Immature natural killer cell (primary cell): ENCODE measurements around the gene SLC22A23. TPM values are rescaled to one million over a fixed set of nuclear protein-coding genes. Genes with fewer than 3 reads are reported as not detected.

Experiments
- DNase-seq, 3 donors: peaks; one replicate each; pipeline ENCODE4 v3.0.0; 2022; ENCODE audit warnings: mixed read lengths in 1 of 3
- H3K27ac Mint-ChIP-seq, 6 donors: one replicate each; pipeline ENCODE4 v1.8.0; 2020; ENCODE audit warnings: mixed read lengths in 6 of 6, mild to moderate bottlenecking in 5 of 6, inconsistent platforms in 4 of 6, moderate library complexity in 3 of 6
- H3K27me3 Mint-ChIP-seq, 3 donors: one replicate each; pipeline ENCODE4 v1.8.0; 2020 to 2021; ENCODE audit warnings: low read depth in 3 of 3, mild to moderate bottlenecking in 3 of 3, mixed read lengths in 3 of 3, moderate library complexity in 3 of 3, inconsistent platforms in 1 of 3
- H3K36me3 Mint-ChIP-seq, 3 donors: one replicate each; pipeline ENCODE4 v1.8.0; 2020; ENCODE audit warnings: mixed read lengths in 3 of 3, inconsistent platforms in 2 of 3, mild to moderate bottlenecking in 2 of 3
- H3K4me1 Mint-ChIP-seq, 2 donors: one replicate each; pipeline ENCODE4 v1.8.0; 2020; ENCODE audit warnings: inconsistent platforms in 2 of 2, mild to moderate bottlenecking in 2 of 2, mixed read lengths in 2 of 2, moderate library complexity in 1 of 2
- H3K4me3 Mint-ChIP-seq, 5 donors: one replicate each; pipeline ENCODE4 v1.8.0; 2020; ENCODE audit warnings: mild to moderate bottlenecking in 5 of 5, mixed read lengths in 5 of 5, inconsistent platforms in 3 of 5, moderate library complexity in 3 of 5
- H3K9me3 Mint-ChIP-seq, 6 donors: one replicate each; pipeline ENCODE4 v1.8.0; 2020; ENCODE audit warnings: mild to moderate bottlenecking in 6 of 6, mixed read lengths in 6 of 6, inconsistent platforms in 4 of 6, moderate library complexity in 3 of 6
- polyA plus RNA-seq, 3 donors: library from polyadenylated mRNA; unstranded; fragments of 300-500 nt; fragmentation: Illumina TruSeq; gene quantifications; one replicate each; pipeline ENCODE4 v1.2.3, GENCODE V29; 2021

Gene SLC22A23
- polyA plus RNA-seq, 3 donors from 2014 or later, result 0.14 to 0.21 TPM; not detected in 1

DNA sequence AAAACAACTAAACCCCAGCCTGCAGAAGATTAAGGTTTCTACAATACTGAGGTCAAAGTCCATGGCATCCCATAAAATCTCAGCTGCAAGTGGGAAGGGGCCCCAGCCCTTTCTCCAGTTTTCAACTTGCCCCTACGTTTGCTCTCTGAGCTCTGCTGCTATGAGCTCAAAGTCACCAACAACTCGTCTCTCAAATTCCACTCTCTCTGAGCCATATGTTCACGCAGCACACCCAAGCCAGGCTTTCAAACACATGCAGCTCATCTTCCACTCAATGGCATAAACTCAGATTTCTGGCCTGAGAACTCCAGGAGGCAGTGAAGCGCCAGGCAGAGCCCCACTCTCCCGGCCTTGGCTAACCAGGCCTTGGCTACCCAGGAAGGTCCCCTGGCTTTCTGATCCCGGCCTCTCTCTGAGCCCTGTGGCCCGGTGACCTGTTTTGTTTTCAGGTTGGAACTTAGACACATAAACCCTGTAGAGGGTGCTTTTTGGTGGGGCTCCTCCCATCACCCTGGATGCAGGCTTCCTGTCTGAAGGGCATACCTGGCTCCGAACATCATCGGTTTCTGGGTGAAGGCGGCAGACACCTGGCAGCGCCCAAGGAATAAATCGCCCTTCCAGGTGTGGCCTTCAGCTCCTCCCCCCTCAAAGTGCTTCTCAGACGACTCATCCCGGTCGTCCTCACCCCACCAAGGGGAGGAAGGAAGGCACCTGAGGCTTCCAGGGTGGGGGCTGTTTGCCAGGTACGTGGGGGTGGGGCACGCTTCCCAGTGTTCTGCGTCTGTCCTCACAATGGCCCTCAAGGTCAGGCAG is 12.4 kb downstream of the SLC22A23 start:
- no peaks in the 10 kb centered on the region for H3K4me1 Mint-ChIP-seq
- H3K9me3 Mint-ChIP-seq, result no peaks in the 10 kb centered on the region
- H3K4me3 Mint-ChIP-seq, result no peak overlapping the region
- peaks cover 0 to 12% (median 5%) of the 10 kb centered on the region in 3 donors for H3K27me3 Mint-ChIP-seq
- no peaks in the 10 kb centered on the region for H3K36me3 Mint-ChIP-seq
- no peak overlapping the region for H3K27ac Mint-ChIP-seq
- DNase-seq, result no peak

DNA sequence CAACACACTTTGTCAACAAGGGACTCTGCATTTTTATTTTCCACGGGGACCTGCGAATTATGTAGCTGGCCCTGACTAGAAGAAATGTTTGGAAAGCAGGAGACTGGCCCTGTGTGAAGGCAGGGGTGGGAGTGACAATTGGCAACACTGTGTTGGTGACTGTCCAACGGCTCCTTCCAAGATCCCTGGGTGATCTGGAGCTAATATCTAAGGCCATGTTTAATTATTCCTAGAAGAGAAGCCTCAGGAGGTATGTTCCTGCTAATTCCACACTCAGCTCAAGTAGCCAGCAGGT is 13.7 kb downstream of the SLC22A23 start:
- Mint-ChIP-seq H3K36me3 (no peaks in the 10 kb centered on the region), H3K27ac (no peak overlapping the region), H3K4me1 (no peaks in the 10 kb centered on the region), H3K9me3 (no peaks in the 10 kb centered on the region), H3K27me3 (peaks cover 0 to 6% (median under 1%) of the 10 kb centered on the region in 3 donors), H3K4me3 (no peak overlapping the region)
- no peak for DNase-seq

DNA sequence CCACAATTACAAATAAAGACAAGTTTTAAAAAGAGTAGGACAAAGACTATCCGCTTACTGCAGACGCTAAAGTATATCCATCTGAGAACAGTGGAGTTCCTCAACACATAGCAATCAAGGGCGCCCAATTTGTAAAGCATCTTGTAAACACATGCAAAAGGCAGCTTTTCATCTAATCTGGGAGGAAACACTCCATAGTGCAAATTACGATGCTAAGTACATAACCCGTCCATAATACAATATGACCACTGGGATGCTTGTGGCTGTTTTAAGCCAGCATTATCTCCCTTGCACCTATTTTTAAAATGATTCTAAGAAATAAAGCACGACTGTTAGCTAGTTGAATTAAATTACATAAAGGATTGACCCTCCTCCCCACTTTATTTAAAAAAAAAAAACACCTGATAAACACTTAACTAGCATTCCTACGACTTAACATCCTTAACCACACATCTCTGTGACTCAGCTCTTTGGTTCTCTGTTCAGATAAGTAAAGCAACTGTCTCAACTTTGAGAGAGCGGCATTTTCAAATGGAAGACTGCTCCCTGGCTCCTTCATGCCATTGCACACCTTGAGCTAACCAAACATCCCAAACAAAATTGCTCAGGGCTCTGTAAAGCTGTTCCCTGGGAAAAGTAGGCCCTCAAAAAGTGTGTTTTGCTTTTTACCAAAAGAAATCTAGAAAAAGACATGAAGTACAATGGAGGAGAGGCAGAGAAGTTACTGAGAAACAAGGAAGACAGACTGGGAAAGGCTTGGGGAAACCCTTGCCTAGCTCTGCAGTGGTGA is 14.2 kb downstream of the SLC22A23 start:
- no peaks in the 10 kb centered on the region for H3K9me3 Mint-ChIP-seq
- H3K27me3 Mint-ChIP-seq, result peaks cover 0 to 6% (median 1%) of the 10 kb centered on the region in 3 donors

DNA sequence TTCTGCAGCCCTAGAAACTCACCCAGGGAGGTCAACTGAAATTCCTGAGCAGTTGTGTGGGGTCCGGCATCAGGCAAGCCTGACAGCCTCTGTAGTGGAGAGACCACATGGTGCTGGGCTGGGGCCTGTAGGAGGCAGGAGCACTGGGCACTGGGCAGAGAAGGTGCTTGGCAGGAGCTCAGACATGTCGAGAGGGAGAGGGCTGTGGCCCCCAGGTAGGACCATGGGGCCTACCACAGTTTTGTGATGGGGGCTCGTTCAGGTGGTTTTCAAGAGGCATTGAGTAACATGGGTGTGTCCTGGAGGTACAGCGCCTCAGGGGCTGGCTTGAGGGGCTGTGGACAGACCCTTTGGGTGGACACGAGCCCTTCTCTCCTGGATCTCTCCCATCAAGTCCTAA is 15.9 kb downstream of the SLC22A23 start:
- peaks cover 0 to 6% (median 1%) of the 10 kb centered on the region in 3 donors for H3K27me3 Mint-ChIP-seq
- no peak for DNase-seq
- no peaks in the 10 kb centered on the region for H3K4me1 Mint-ChIP-seq
- H3K9me3 Mint-ChIP-seq, result no peaks in the 10 kb centered on the region
- H3K4me3 Mint-ChIP-seq, result no peak overlapping the region
- no peaks in the 10 kb centered on the region for H3K36me3 Mint-ChIP-seq
- no peak overlapping the region for H3K27ac Mint-ChIP-seq

More for the DNA sequence above, 14.2 kb downstream of the SLC22A23 start:
- Mint-ChIP-seq H3K27ac (no peak overlapping the region), H3K36me3 (no peaks in the 10 kb centered on the region), H3K4me1 (no peaks in the 10 kb centered on the region), H3K4me3 (no peak overlapping the region)
- DNase-seq, result no peak

DNA sequence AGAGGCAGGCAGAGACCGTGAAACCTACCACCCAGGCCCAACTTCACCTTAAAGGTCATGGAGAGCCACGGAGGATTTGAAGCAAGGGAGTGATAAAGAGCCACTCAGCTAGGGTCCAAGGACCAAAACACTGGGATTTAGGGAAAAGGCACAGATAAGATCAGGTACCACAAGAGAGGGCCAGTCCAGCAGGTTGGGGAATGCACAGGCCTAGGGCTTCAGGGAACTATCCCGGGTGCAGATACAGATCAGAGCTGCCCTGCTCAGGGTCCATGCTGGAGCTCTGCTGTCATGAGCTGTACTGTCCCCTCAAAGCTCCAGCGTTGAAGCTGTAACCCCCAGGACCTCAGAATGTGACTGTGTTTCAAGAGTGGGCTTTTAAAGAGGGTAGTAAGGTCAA is 16.9 kb downstream of the SLC22A23 start:
- H3K4me3 Mint-ChIP-seq, result no peak overlapping the region
- DNase-seq, result no peak
- no peak overlapping the region for H3K27ac Mint-ChIP-seq
- H3K27me3 Mint-ChIP-seq, result peaks cover 0 to 6% (median 3%) of the 10 kb centered on the region in 3 donors
- H3K36me3 Mint-ChIP-seq, result no peaks in the 10 kb centered on the region
- no peaks in the 10 kb centered on the region for H3K9me3 Mint-ChIP-seq
- H3K4me1 Mint-ChIP-seq, result no peaks in the 10 kb centered on the region

DNA sequence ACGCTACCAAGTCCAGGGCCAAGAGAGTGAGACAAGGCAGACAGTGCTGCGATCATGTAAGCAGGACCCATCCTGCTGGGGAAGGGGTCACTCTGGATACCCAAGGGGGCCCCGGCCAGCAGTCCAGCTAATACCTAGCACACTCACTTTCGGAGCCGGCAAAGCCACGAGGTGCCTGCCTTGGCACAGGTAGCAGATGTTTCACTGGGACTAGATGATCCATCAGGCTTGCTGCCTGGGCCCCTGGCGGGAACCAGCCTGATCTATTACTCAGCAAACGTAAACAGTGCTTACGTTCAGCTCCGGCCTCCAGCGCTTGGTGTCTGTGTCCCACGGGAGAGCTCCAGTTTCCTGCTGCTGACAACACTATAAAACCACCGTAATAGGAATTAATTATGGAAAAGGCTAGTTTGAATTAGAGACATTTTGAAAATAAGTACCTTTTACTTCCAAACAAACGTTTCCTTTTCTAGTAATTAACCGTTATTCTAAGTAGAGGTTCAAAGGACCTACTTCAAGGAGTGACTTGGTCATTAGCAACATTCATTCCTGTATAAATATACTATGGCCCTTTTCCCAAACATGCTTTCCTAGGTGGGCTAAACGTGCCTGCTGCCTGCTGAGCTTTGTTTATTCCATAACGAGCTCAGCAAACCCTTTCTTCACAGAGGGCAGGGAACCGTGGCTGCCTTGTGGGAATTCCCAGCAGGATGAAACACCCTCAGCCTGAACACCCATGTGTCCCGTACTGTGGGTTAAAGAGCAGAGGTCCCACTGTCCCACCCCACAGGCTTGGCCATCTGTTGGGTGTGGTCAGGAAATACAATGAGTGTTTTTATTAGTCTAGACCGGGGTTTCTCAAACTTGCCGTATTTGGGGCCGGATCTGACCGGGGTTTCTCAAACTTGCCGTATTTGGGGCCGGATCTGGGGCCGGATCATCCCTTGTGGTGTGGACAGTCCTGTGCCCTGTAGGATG is 18.4 kb downstream of the SLC22A23 start:
- no peak for DNase-seq
- no peak overlapping the region for H3K4me3 Mint-ChIP-seq
- H3K27ac Mint-ChIP-seq, result no peak overlapping the region
- no peaks in the 10 kb centered on the region for H3K4me1 Mint-ChIP-seq
- H3K36me3 Mint-ChIP-seq, result no peaks in the 10 kb centered on the region
- peaks cover 0 to 5% (median 4%) of the 10 kb centered on the region in 3 donors for H3K27me3 Mint-ChIP-seq
- H3K9me3 Mint-ChIP-seq, result no peaks in the 10 kb centered on the region

DNA sequence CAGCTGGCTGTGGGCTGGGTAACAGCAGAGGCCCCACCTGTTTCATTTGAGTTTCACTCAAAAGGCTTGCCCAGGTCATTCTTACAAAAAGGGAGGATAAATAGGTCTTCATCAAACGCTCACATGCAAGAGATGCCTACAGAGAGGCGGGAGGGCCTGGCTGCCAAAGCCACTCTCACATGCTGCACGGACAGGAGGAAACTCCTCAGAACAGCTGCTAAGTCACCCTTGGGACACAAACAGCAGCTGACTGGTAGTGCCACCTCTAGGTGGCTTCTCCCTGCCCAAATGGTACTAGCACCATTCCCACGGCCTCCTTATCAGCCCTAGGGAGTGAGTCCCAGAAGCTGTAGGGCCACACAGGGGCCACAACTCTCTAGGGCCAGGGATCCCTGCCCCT is 23.8 kb downstream of the SLC22A23 start:
- Mint-ChIP-seq H3K4me3 (no peak overlapping the region), H3K27ac (no peak overlapping the region), H3K36me3 (no peaks in the 10 kb centered on the region), H3K4me1 (no peaks in the 10 kb centered on the region), H3K27me3 (peaks cover 2 to 7% (median 7%) of the 10 kb centered on the region in 3 donors), H3K9me3 (no peaks in the 10 kb centered on the region)
- no peak for DNase-seq

DNA sequence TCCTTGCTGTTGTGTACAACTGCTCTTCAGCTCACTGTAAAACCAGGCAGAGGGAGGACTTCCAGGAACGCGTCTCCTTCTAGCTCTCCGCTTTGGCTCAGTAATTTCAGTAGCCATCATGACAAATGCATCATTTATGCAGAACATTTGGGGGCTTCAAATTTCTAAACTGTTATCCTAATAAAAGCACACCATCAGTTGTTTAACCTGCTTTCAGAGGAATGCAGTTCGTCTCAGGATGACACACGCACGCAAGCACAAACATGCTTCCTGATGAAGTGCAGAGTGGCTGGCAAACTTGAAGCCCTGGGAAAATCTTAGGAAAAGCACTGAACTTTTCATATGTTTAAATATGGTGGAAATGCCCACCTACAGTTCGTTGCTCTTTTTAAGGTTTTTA is 24.4 kb downstream of the SLC22A23 start:
- no peaks in the 10 kb centered on the region for H3K9me3 Mint-ChIP-seq

DNA sequence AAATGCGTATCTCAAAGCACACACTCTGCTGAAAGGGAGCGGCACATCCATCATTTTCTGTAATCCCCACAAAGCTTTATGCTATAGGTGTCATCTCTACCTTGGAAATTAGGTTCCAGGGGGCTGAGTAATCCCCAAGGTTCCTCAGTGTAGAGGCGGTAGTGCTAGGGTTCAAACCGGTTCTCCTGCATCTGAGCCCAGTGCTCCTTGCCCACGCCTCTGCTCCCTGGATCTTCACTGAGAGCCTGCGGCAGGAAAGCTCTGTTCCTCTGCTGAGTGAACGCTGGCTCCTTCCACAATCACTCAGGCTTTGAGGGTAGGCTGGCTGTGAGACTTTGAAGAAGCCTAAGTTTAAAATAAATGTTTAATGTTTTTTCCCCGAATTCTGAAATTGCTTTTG is 24.9 kb downstream of the SLC22A23 start:
- Mint-ChIP-seq H3K4me3 (no peak overlapping the region), H3K9me3 (no peaks in the 10 kb centered on the region), H3K27ac (no peak overlapping the region)

More for the DNA sequence above, 24.4 kb downstream of the SLC22A23 start:
- H3K4me1 Mint-ChIP-seq, result no peaks in the 10 kb centered on the region
- no peak for DNase-seq
- H3K27me3 Mint-ChIP-seq, result peaks cover 2 to 10% (median 7%) of the 10 kb centered on the region in 3 donors
- H3K27ac Mint-ChIP-seq, result no peak overlapping the region
- H3K36me3 Mint-ChIP-seq, result no peaks in the 10 kb centered on the region
- H3K4me3 Mint-ChIP-seq, result no peak overlapping the region

DNA sequence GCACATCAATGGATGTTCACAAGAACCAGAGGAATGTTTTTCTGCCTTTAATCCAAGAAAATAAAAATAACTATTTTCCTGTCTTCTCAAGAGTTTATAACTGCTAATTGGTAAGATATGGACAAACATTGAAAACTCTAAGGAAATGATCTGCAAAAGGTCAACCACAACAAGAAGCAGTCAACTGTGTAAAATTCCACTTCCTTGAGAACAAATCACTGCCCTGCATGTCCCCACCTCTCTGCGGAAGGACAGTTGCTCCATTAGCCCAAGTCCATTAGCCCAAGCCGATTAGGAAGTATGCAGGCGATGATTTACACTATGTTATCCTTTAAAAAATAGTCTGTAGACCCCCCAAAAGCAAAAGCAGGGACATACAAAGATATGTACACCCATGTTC is 27.6 kb downstream of the SLC22A23 start:
- Mint-ChIP-seq H3K4me1 (no peaks in the 10 kb centered on the region), H3K27ac (no peak overlapping the region), H3K27me3 (peaks cover 6 to 11% (median 7%) of the 10 kb centered on the region in 3 donors), H3K9me3 (no peaks in the 10 kb centered on the region), H3K36me3 (no peaks in the 10 kb centered on the region), H3K4me3 (no peak overlapping the region)
- no peak for DNase-seq

More for the DNA sequence above, 24.9 kb downstream of the SLC22A23 start:
- peaks cover 2 to 13% (median 7%) of the 10 kb centered on the region in 3 donors for H3K27me3 Mint-ChIP-seq
- no peak for DNase-seq
- H3K36me3 Mint-ChIP-seq, result no peaks in the 10 kb centered on the region
- no peaks in the 10 kb centered on the region for H3K4me1 Mint-ChIP-seq

DNA sequence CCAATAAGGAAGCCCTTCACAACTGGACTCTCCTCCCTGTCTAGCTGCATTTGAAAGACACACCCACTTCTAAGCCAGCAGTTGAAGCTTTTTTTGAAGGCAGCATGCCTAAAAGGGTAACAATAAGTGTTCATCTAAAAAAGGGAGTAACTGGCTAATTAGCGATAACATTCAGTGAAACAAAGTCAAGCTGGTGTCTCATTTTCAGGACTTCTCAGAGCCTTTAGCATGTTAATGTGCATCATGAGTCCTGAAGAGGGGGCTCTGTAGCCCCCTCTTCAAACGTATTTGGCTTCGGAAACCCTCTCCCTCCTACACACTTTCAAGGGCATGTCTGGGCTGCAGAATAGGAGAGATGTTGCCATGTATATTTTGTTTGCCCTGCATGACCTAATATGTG is 28.1 kb downstream of the SLC22A23 start:
- H3K27ac Mint-ChIP-seq, result no peak overlapping the region
- H3K27me3 Mint-ChIP-seq, result peaks cover 6 to 10% (median 7%) of the 10 kb centered on the region in 3 donors
- no peaks in the 10 kb centered on the region for H3K9me3 Mint-ChIP-seq
- DNase-seq, result no peak
- no peaks in the 10 kb centered on the region for H3K36me3 Mint-ChIP-seq
- no peaks in the 10 kb centered on the region for H3K4me1 Mint-ChIP-seq
- H3K4me3 Mint-ChIP-seq, result no peak overlapping the region

DNA sequence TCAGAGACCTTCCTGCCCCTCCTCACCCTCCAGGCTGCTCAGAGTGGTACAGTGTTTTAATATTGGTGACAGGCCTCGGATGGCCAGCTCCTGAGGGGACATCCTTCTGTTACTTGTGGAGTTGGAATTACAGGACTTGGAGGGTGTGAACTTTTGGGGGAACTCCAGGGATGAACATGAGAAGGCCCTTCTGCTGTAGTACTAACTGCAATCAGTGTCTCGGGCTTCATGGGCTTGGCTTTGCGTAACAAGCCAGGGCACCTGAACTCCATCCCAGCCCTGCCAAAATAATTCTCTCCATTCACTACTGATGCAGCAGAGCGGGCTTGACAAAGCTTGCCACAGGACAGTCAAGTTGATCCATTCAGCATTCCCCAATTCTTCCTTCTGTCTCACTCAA is 28.6 kb downstream of the SLC22A23 start:
- H3K4me3 Mint-ChIP-seq, result no peak overlapping the region
- no peaks in the 10 kb centered on the region for H3K4me1 Mint-ChIP-seq
- H3K36me3 Mint-ChIP-seq, result no peaks in the 10 kb centered on the region
- H3K9me3 Mint-ChIP-seq, result no peaks in the 10 kb centered on the region
- no peak overlapping the region for H3K27ac Mint-ChIP-seq
- no peak for DNase-seq
- H3K27me3 Mint-ChIP-seq, result peaks cover 6 to 10% (median 7%) of the 10 kb centered on the region in 3 donors

DNA sequence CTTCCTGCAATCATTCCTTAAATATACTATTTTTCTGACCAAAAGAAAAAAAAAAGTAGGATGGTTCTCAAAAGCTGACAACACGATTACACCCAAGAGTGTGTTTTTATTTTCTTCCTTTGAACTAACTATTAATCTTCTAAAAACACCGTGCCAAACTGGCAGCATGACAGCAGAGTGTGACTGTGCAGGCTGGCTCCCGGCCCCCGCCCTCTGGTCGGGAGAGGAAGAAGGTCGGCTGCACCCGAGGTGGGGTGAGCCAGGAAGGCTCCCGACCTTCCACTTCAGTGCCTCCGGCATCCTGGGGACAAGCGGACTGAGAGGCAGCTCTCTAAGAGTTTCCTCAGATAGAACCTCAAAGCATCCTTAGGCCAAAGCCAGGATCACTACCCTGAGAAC is 29.2 kb downstream of the SLC22A23 start:
- no peaks in the 10 kb centered on the region for H3K4me1 Mint-ChIP-seq
- peaks cover 6 to 10% (median 9%) of the 10 kb centered on the region in 3 donors for H3K27me3 Mint-ChIP-seq
- no peak overlapping the region for H3K4me3 Mint-ChIP-seq
- H3K27ac Mint-ChIP-seq, result no peak overlapping the region
- no peak for DNase-seq
- no peaks in the 10 kb centered on the region for H3K9me3 Mint-ChIP-seq
- no peaks in the 10 kb centered on the region for H3K36me3 Mint-ChIP-seq
